NCI-H1092 (cell line): ENCODE measurements around the gene IL2RA.
A peak's percentile ranks its signal among the peaks of the same experiment; 100 is the strongest.

Experiments
- DNase-seq: peaks from one replicate; lab custom pipeline; 2025; lab: John Stamatoyannopoulos, UW

The IL2RA gene

GRCh38 chr10:6038071-6038631 lies 24.0 kb downstream of the IL2RA start:
- DNase-seq, result no peak

DNA sequence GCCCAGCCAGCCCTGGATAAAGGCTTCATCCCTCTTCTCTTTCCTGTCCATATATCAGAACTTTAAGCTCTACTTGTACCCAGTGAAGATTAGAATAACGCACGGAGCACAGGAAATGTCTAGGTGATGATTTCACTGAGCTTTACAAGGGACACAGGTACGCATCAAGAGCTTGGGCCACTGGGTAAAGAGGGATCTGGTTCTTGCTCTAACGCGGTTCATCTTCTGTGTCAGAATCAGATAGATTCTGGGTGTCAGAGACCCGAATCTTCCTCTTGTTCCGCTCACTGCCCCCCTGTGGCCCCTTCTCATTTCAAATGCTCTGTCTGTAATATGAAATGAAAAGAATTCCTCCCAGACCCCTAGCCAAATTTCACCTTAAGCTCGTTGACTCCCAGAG lies 24.7 kb downstream of the IL2RA start:
- DNase-seq, result no peak

GRCh38 chr10:6036861-6037321 lies 25.3 kb downstream of the IL2RA start:
- DNase-seq, result no peak

- no peak for DNase-seq
These were observed 26.1 kb downstream of the IL2RA start for GRCh38 chr10:6035931-6036575.

DNA sequence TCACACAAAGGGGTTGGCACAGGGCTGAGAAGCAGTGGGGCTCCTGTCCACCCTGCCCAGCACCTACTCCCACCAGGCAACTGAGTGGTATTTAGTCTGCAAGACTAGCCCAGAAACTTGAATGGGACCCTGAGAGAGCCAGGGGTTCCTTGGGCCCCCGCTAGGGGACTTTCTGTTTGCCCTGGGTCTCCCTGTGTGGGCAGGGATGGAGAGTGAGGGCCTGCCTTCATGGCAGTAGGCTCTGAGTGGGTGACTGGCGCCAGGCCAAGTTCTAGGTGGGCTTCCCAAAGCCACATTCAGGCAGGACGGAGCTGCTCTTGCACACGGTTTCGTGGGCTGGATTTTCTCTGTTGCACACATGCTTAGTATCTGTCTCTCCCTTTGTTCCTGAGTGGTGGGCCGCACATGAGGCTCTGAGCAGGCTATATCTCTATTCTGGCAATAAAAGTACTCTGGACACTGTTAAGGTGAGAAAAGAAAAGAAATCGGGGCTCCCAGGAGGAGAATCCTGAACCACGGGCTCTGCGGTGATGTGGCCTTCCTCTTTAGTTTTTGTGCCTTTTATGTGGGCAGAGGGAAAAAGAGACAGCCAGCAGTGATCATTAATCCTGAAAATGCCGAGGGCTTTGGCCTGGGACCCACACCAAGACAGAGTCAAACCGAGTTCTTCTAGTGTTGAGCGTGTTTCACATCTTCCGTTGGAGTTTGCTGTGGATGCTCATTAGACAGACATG lies 26.9 kb downstream of the IL2RA start:
- no peak for DNase-seq

DNA sequence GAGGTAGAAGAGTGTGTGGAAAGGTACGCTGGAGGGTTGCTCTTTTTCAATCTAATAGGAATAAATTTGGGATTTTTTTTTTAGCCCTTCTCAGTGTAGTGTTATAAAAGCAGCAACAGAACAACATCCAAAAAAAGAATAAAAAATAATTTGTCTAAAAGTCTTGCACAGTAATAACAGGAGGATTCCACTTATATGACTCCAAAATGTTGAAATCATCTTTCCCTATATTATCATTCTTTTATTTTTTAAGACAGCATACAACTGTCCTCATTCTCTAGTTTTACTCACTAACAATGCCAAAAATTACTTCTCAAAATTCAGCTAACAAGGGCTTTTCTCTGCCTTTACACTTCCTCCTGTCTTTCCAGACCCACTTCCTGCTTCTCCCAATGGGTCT lies 27.8 kb downstream of the IL2RA start:
- DNase-seq, result no peak

DNA sequence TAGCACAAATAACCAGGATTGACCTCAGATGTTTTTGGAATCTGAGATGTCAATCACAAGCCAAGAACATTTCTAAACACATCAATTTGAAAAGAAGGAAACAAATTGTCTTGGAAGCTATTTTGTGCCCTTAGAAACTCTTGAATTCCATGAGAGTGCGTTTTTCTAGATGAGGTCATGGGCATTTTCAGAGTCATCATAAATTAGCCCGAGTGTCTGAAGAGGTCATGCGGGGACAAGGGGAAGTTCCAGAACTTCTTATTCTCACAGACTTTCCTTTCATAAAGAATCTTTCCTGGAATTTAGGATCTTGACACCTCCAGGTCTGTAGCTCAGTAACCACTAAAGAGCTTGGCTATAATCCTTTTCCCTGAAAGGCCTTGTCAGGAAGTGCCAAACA lies 28.2 kb downstream of the IL2RA start:
- DNase-seq, result no peak

- DNase-seq, result no peak
These were observed 31.2 kb downstream of the IL2RA start for GRCh38 chr10:6030940-6031339.

DNA sequence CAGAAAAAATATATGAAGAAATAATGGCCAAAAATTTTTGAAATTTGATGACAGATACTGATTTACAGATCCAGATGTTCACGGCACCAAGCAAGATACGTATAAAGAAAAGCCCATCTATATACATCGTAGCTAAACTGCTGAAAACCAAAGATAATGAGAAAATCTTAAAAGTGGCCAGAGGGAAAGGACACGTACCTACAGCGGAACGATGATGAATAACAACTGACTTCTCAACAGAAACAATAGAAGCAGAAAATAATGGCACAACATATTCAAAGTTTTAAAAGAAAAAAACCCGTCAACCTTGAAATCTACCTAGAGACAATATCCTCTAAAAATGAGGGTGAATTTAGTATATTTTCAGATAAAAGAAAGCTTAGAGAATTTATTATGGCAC lies 31.9 kb downstream of the IL2RA start:
- DNase-seq, result no peak

GRCh38 chr10:6027929-6028328 lies 34.2 kb downstream of the IL2RA start:
- DNase-seq, result no peak

GRCh38 chr10:6025683-6026255 lies 36.4 kb downstream of the IL2RA start:
- DNase-seq, result no peak

- DNase-seq, result no peak
These were observed 37.9 kb downstream of the IL2RA start for GRCh38 chr10:6024334-6024682.

DNA sequence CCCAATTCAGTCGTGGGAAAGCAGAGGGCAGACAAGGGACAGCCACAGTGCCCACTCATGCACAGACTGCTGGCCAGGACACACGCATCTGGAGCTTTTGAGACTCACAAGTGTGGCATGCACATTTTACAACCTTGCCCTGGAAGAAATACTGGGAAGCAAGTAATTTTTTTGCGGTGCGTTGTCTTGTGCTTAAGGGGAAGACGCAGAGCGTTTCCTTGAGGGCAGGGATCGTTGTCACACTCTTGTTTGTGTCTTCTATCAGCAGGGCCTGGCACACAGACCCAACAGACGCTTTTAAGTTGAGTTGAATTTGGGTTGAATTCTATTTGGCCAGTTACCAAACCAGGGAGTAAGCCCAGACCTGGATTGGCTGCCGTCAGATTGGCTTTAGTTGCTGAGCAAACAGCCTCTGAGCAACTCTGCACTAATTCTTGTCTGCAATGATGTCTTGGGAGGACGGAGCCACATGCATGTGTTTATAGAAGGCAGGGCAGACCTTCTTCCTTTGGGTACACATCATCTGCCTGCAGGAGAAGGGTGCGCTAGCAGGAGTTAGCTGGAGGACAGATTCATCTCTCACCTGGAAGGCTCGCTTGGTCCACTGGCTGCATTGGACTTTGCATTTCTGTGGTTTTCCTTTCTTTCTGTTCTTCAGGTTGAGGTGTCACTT lies 38.4 kb downstream of the IL2RA start:
- DNase-seq, result no peak

DNA sequence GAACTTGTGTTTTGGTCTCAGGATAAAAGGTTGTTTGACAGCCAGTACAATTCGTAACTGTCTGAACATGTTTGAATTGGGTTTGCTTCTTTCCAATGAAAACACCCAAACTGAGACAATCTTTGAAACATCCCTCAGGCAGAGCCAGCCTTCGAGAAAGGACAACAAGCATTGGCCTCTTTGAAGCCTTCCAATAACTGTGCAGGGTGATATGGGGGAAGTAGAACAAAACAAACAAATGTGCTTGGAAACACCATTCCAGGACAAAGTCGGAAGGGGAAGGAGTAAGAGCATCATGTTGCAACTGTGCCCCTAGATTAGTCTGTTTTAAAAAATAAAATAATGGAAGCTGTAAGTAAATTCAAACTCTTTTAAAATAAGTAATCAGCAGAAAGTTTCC lies 39.5 kb downstream of the IL2RA start:
- no peak for DNase-seq

- DNase-seq, result no peak
These were observed 41.3 kb downstream of the IL2RA start for GRCh38 chr10:6020826-6021225.

DNA sequence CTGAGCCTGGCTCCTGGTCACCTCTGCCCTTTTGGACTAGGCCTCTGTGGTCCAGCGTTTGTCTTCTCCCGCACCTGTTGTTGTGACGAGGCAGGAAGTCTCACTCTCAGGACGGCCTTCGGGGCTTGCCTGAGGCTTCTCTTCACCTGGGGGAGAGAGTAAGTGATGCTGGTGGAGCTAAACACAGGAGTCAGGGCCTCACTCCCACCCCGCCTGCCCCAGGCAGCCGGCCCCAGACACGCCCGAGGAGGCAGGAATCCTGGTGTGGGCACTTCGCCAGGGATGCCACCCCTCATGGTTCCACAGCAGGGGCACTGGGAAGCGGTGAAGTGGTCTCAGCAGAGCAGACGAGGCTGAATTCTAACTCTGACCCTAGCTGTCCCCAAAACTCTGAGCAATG lies 42.4 kb downstream of the IL2RA start:
- DNase-seq, result no peak

DNA sequence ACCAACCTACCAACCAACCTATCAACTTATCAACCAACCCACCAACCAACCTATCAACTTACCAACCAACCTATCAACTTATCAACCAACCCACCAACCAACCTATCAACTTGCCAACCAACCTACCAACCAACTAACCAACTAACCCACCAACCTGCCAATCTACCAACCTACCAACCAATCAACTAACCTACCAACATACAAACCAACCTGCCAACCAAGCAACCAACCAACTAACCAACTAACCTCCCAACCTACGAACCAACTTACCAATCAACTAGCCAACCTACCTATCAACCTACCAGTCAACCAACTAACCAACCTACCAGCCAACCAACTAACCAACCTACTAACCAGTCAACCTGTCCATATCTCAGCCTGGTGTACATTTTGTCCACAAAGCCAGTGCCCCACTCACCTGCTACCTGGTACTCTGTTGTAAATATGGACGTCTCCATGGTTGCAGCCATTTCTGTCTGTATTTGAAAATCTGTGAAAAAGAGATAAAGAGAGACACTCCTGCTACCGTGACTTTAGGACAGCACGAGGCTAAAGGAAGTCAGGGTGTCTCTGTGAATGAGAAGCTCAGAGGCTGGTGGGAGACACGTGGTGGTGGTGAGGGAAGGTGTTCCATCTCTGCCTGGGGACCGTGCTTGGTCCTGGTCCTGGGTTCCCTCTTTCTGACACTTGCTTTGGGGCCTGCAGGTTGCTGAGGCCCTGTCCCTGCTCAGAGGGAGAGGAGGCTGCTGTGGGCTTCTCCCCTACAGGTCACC lies 43.0 kb downstream of the IL2RA start:
- DNase-seq, result no peak

- no peak for DNase-seq
These were observed 43.7 kb downstream of the IL2RA start for GRCh38 chr10:6018422-6018821.

DNA sequence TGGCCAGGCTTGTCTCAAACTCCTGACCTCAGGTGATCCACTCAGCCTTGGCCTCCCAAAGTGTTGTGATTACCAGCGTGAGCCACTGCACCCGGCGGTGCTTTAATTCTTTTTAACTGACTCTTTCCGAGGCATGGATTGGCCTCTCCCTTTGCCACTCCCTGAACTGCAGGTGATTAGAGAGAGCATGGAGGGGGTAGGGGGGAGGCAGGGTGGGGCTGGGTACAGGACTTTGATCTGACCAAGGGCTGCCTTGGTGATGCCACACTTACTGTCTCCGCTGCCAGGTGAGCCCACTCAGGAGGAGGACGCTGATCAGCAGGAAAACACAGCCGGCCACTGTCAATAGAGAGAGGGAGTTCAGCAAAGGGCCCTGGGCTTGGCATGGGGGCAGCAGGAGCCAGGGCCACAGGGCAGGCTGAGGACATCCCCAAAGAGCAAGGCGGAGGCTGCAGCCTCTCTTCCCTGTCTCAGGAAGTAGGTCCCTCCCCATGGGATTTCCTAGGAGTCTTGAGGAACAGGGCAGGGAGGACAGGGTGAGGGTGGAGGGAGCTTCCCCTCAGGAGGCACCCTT lies 44.3 kb downstream of the IL2RA start:
- no peak for DNase-seq

DNA sequence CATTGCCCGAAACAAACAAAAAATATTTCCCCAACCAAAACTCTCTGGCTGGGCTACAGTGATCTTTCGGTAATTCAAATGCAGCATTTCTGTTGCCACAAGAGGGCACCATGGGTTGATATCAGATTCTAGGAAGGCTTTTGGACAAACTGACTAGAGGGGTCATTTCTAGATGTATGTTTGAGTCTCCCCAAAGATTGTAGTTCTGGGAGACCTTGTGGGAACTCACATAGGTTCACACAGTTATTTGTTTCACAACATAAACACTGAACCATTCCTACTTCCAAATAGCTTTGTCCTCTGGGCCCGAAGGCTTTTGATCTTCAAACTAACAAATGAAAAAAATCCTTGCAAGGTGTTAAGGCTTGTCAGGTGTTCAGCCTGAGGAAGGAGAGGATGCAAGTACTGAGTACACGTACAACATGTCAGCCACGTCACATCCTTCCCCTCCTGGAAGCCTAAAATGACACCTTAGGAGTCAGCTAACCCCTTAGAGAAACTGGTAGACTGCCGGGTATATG lies 47.9 kb downstream of the IL2RA start:
- DNase-seq, result peak; percentile 2
